ENCODE measurements around the gene ZNF254. TPM values are rescaled to one million over a fixed set of nuclear protein-coding genes. Genes with fewer than 3 reads are reported as not detected.

The ZNF254 gene
- 34.7 TPM for total RNA-seq

GRCh38 chr19:24086974-24087595 lies at the start of gene ZNF254:
ZNF254 (plus strand) TSS chr19:24087187; CDS start chr19:24087308, 121 bp downstream.

Other genes starting within 250 kb of the ZNF254 start
- gene ZNF726, start 172.3 kb upstream of the ZNF254 start, total RNA-seq: 12.1 TPM